SK-N-SH treated with all-trans-retinoic acid at 6 μM for 48 hours (cell line): ENCODE results near the gene IPO4.

Experiments used
- ATAC-seq: fragments of 200-7000 bp; cut with Tn5 transposase; 3 replicates; pipeline ENCODE4 v1.9.1; 2020; ENCODE audit warnings: mild to moderate bottlenecking, moderate library complexity
- ARNTL ChIP-seq: fragments of 450-650 bp; formaldehyde crosslinking; IDR thresholded peaks from 2 replicates; pipeline ENCODE4 v1.5.0; 2020; ENCODE audit warnings: low read depth, mild to moderate bottlenecking, moderate library complexity, borderline replicate concordance
- CSDC2 ChIP-seq: fragments of 250-450 bp; sonication (Bioruptor Pico); IDR thresholded peaks from 2 replicates; pipeline ENCODE4 v1.5.0; 2020; ENCODE audit warnings: mild to moderate bottlenecking, moderate library complexity
- CSRNP3 ChIP-seq: fragments of 250-450 bp; sonication (Bioruptor Pico); IDR thresholded peaks from 2 replicates; pipeline ENCODE4 v1.5.1; 2021; ENCODE audit warnings: mild to moderate bottlenecking, moderate library complexity
- ESRRG ChIP-seq: fragments of 250-450 bp; sonication (Bioruptor Pico); IDR thresholded peaks from 2 replicates; pipeline ENCODE4 v1.6.1; 2021; ENCODE audit warnings: mild to moderate bottlenecking
- GLIS3 ChIP-seq: fragments of 250-450 bp; sonication (Bioruptor Pico); IDR thresholded peaks from 2 replicates; pipeline ENCODE4 v1.5.0; 2020; ENCODE audit warnings: mild to moderate bottlenecking, moderate library complexity
- ISL1 ChIP-seq: fragments of 250-450 bp; sonication (Bioruptor Pico); IDR thresholded peaks from 2 replicates; pipeline ENCODE4 v2.1.2; 2022; ENCODE audit warnings: mild to moderate bottlenecking, moderate library complexity
- OSR1 ChIP-seq: fragments of 250-450 bp; sonication (Bioruptor Pico); IDR thresholded peaks from 2 replicates; pipeline ENCODE4 v1.8.0; 2022; ENCODE audit warnings: moderate library complexity, mild to moderate bottlenecking, inconsistent platforms
- PATZ1 ChIP-seq: fragments of 250-450 bp; sonication (Bioruptor Pico); IDR thresholded peaks from 2 replicates; pipeline ENCODE4 v1.8.0; 2020; ENCODE audit warnings: mild to moderate bottlenecking, moderate library complexity, borderline replicate concordance
- PPARA ChIP-seq: fragments of 250-450 bp; sonication (Bioruptor Pico); IDR thresholded peaks from 2 replicates; pipeline ENCODE4 v1.5.0; 2020; ENCODE audit warnings: mild to moderate bottlenecking, borderline replicate concordance
- TCF4 ChIP-seq: fragments of 250-450 bp; sonication (Bioruptor Pico); IDR thresholded peaks from 2 replicates; pipeline ENCODE4 v1.8.0; 2021; ENCODE audit warnings: mild to moderate bottlenecking, moderate library complexity, borderline replicate concordance
- TOX ChIP-seq: fragments of 250-450 bp; sonication (Bioruptor Pico); IDR thresholded peaks from 2 replicates; pipeline ENCODE4 v1.8.0; 2021; ENCODE audit warnings: mild to moderate bottlenecking, moderate library complexity, borderline replicate concordance
- ZC3H10 ChIP-seq: fragments of 250-450 bp; sonication (Bioruptor Pico); IDR thresholded peaks from 2 replicates; pipeline ENCODE4 v1.5.1; 2021; ENCODE audit warnings: mild to moderate bottlenecking, moderate library complexity
- TF ChIP-seq, protein P1 (sequence below): fragments of 250-450 bp; sonication (Bioruptor Pico); IDR thresholded peaks from 2 replicates; pipeline ENCODE4 v1.5.0; 2020; ENCODE audit warnings: mild to moderate bottlenecking, moderate library complexity
- TF ChIP-seq, protein P2 (sequence below): fragments of 250-450 bp; sonication (Bioruptor Pico); IDR thresholded peaks from 2 replicates; pipeline ENCODE4 v1.8.0; 2021; ENCODE audit warnings: low read depth, mild to moderate bottlenecking, moderate library complexity, borderline replicate concordance

IPO4 gene

GRCh38 chr14:24130717-24131548 is 57.7 kb downstream of the IPO4 start:
- no peak for TF ChIP-seq PPARA (CRISPR knock-in tag)
- TF ChIP-seq, protein P1, sequence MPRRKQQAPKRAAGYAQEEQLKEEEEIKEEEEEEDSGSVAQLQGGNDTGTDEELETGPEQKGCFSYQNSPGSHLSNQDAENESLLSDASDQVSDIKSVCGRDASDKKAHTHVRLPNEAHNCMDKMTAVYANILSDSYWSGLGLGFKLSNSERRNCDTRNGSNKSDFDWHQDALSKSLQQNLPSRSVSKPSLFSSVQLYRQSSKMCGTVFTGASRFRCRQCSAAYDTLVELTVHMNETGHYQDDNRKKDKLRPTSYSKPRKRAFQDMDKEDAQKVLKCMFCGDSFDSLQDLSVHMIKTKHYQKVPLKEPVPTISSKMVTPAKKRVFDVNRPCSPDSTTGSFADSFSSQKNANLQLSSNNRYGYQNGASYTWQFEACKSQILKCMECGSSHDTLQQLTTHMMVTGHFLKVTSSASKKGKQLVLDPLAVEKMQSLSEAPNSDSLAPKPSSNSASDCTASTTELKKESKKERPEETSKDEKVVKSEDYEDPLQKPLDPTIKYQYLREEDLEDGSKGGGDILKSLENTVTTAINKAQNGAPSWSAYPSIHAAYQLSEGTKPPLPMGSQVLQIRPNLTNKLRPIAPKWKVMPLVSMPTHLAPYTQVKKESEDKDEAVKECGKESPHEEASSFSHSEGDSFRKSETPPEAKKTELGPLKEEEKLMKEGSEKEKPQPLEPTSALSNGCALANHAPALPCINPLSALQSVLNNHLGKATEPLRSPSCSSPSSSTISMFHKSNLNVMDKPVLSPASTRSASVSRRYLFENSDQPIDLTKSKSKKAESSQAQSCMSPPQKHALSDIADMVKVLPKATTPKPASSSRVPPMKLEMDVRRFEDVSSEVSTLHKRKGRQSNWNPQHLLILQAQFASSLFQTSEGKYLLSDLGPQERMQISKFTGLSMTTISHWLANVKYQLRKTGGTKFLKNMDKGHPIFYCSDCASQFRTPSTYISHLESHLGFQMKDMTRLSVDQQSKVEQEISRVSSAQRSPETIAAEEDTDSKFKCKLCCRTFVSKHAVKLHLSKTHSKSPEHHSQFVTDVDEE (CRISPR knock-in tag) = no peak
- no peak for TF ChIP-seq ZC3H10 (CRISPR knock-in tag)
- TF ChIP-seq TCF4 (CRISPR knock-in tag) = no peak
- TF ChIP-seq GLIS3 (CRISPR knock-in tag) = no peak
- no peak for TF ChIP-seq TOX (CRISPR knock-in tag)
- no peak for TF ChIP-seq PATZ1 (CRISPR knock-in tag)
- no peak for TF ChIP-seq OSR1
- no peak for TF ChIP-seq CSDC2 (CRISPR knock-in tag)
- TF ChIP-seq ISL1 (CRISPR knock-in tag) = no peak
- TF ChIP-seq ARNTL (CRISPR knock-in tag) = no peak
- no peak for ATAC-seq

DNA sequence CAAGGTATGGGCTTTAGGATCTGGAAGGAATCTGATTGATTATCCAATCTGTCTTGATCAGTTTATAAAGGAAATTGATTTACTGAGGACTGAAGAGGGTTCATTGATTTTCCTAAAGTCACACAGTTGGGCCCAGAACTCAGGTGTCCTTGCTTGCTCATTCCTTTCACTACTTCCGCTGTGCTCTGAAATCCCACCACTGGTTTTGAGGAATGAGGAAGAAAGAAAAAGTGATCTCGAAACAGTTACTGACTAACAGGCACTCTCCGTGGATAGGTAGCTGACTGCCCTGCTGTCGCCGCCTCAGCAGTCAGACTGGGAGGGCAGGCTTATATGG is 58.3 kb downstream of the IPO4 start, which contains the start of gene FITM1:
Gene FITM1, plus strand, starts transcription at position 280 of the 337 bp plus-strand sequence. CDS start 905 bp downstream, outside the sequence.
- TF ChIP-seq, protein P2, sequence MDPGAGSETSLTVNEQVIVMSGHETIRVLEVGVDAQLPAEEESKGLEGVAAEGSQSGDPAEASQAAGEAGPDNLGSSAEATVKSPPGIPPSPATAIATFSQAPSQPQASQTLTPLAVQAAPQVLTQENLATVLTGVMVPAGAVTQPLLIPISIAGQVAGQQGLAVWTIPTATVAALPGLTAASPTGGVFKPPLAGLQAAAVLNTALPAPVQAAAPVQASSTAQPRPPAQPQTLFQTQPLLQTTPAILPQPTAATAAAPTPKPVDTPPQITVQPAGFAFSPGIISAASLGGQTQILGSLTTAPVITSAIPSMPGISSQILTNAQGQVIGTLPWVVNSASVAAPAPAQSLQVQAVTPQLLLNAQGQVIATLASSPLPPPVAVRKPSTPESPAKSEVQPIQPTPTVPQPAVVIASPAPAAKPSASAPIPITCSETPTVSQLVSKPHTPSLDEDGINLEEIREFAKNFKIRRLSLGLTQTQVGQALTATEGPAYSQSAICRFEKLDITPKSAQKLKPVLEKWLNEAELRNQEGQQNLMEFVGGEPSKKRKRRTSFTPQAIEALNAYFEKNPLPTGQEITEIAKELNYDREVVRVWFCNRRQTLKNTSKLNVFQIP = no peak
- TF ChIP-seq TCF4 (CRISPR knock-in tag) (no peak), PATZ1 (CRISPR knock-in tag) (no peak), PPARA (CRISPR knock-in tag) (no peak), CSRNP3 (no peak), ESRRG (no peak), ISL1 (CRISPR knock-in tag) (no peak)
- no peak for ATAC-seq
